OCI-LY1 (cell line): Measurements from ENCODE around the gene LIMS3.
"Not testable (repeated sequence)": the region's sequence is repeated elsewhere in the genome, so short reads cannot be mapped to it uniquely, and the experiment has no call there.

Experiments
- H2AFZ ChIP-seq: fragments of 200-600 bp; sonication (generic), shearing (Covaris generic); 2 replicates; pipeline ENCODE4 v1.6.0; 2014; ENCODE audit warnings: antibody characterized with exemption, mild to moderate bottlenecking, low read length
- H3F3A ChIP-seq: fragments of 200-600 bp; sonication (generic), shearing (Covaris generic); 2 replicates; pipeline ENCODE4 v1.6.0; 2014; ENCODE audit warnings: mild to moderate bottlenecking, antibody characterized with exemption, low read length, moderate library complexity; ENCODE audit not compliant: insufficient read depth
- H3K27ac ChIP-seq: fragments of 200-600 bp; sonication (generic); 2 replicates; pipeline ENCODE4 v1.5.1; 2014; ENCODE audit warnings: low read length, mixed run types, mild to moderate bottlenecking, low read depth; ENCODE audit not compliant: poor library complexity, severe bottlenecking
- H3K27me3 ChIP-seq: fragments of 200-600 bp; sonication (generic); 2 replicates; pipeline ENCODE4 v1.6.0; 2014; ENCODE audit warnings: antibody characterized with exemption, mild to moderate bottlenecking, low read length, moderate library complexity; ENCODE audit not compliant: insufficient read depth
- H3K36me3 ChIP-seq: fragments of 200-600 bp; sonication (generic); 2 replicates; pipeline ENCODE4 v1.6.1; 2014; ENCODE audit warnings: mild to moderate bottlenecking, antibody characterized with exemption, low read length, moderate library complexity, mixed read lengths; ENCODE audit not compliant: insufficient read depth
- H3K4me1 ChIP-seq: fragments of 200-600 bp; sonication (generic); 2 replicates; pipeline ENCODE4 v1.5.1; 2014; ENCODE audit warnings: mild to moderate bottlenecking, low read length, moderate library complexity; ENCODE audit not compliant: insufficient read depth, severe bottlenecking
- H3K4me2 ChIP-seq: fragments of 200-600 bp; sonication (generic), shearing (Covaris generic); 2 replicates; pipeline ENCODE4 v1.6.1; 2014; ENCODE audit warnings: low read length
- H3K4me3 ChIP-seq: fragments of 200-600 bp; sonication (generic); 2 replicates; pipeline ENCODE4 v1.5.1; 2014; ENCODE audit warnings: low read length, low read depth, mild to moderate bottlenecking, mixed read lengths; ENCODE audit not compliant: poor library complexity, severe bottlenecking
- H3K79me2 ChIP-seq: fragments of 200-600 bp; shearing (Covaris generic); 2 replicates; pipeline ENCODE4 v1.6.1; 2016; ENCODE audit warnings: mixed run types, low read length, mixed read lengths; ENCODE audit not compliant: insufficient read depth
- H3K9ac ChIP-seq: fragments of 200-600 bp; sonication (generic), shearing (Covaris generic); 2 replicates; pipeline ENCODE4 v1.6.1; 2014; ENCODE audit warnings: mild to moderate bottlenecking, low read length, mixed read lengths
- H3K9me2 ChIP-seq: fragments of 200-600 bp; sonication (generic), shearing (Covaris generic); 2 replicates; pipeline ENCODE4 v1.6.1; 2014; ENCODE audit warnings: low read depth, mild to moderate bottlenecking, low read length, mixed read lengths
- H3K9me3 ChIP-seq: fragments of 200-600 bp; shearing (Covaris generic); 2 replicates; pipeline ENCODE4 v1.6.1; 2014; ENCODE audit warnings: low read length, mixed read lengths
- H4K20me1 ChIP-seq: fragments of 200-600 bp; sonication (generic), shearing (Covaris generic); 2 replicates; pipeline ENCODE4 v1.6.0; 2016; ENCODE audit warnings: mild to moderate bottlenecking, low read length; ENCODE audit not compliant: insufficient read depth

LIMS3 gene

GRCh38 chr2:109893736-109894135, 4.8 kb upstream of the LIMS3 start:
- H3K9ac ChIP-seq, H3K27ac ChIP-seq, H3F3A ChIP-seq, H3K4me2 ChIP-seq, H3K79me2 ChIP-seq, H3K4me3 ChIP-seq, H3K36me3 ChIP-seq, H3K27me3 ChIP-seq, H3K9me2 ChIP-seq, H4K20me1 ChIP-seq, H3K4me1 ChIP-seq, H2AFZ ChIP-seq, H3K9me3 ChIP-seq: not testable (repeated sequence)

DNA sequence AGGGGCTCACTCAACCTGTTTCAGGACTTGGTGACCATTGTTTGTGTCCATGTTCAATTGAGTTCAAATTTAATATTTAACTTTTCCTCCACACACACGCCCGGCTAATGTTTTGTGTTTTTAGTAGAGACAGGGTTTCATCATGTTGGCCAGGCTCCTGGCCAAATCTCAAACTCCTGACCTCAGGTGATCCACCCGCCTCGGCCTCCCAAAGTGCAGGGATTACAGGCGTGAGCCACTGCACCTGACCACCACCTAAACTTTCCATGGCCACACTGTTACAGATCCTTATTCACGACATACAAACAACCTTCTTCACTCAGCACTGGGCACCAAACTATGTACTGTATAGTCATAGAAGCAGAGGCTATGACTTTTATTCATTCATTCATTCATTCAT, 4.3 kb upstream of the LIMS3 start:
- H2AFZ ChIP-seq, H3K4me2 ChIP-seq, H3K4me1 ChIP-seq, H3F3A ChIP-seq, H3K36me3 ChIP-seq, H3K79me2 ChIP-seq, H3K9me2 ChIP-seq, H3K9me3 ChIP-seq, H3K27me3 ChIP-seq, H3K27ac ChIP-seq, H4K20me1 ChIP-seq, H3K4me3 ChIP-seq, H3K9ac ChIP-seq: not testable (repeated sequence)

DNA sequence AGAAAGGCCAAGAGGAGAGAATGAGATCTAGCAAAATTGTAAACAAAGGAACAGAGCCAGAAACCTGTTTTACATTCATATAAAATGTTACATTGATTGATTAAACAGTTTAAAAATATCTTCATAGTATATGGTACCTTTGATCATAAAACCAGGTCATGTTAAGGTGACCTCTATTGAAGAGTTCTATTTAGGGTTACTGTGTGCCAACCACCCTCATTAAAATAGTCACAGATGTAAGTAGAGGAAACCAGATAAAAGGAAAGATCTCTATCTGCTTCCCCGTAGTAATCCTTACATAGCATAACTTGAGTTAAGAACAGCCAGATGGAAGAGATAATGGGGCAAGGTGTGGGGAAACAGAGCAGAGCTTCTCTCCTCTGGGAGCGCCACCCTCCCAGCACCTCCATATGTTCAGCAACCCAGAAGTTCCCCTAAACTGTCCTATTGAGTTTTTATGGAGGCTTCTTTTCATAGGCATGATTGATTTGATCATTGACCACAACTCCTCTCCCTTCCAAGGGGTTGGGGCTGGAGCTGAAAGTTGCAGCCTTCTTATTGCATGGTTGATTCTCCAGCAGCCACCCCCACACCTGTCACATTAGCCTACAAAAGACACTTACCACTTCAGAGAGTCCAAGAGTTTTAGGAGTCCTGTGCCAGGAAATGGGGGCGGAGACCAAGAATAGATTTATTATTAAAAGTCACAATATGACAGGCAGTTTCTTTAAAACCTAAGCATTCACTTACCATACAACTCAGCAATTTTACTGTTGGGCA, 3.2 kb upstream of the LIMS3 start:
- H3K4me1 ChIP-seq, H3K4me3 ChIP-seq, H3K36me3 ChIP-seq, H2AFZ ChIP-seq, H3K9me3 ChIP-seq, H3K9ac ChIP-seq, H3K4me2 ChIP-seq, H4K20me1 ChIP-seq, H3K79me2 ChIP-seq, H3F3A ChIP-seq, H3K27ac ChIP-seq, H3K9me2 ChIP-seq, H3K27me3 ChIP-seq: not testable (repeated sequence)

- H2AFZ ChIP-seq, H3K4me1 ChIP-seq, H4K20me1 ChIP-seq, H3K27me3 ChIP-seq, H3K27ac ChIP-seq, H3K4me3 ChIP-seq, H3K9ac ChIP-seq, H3K4me2 ChIP-seq, H3F3A ChIP-seq, H3K36me3 ChIP-seq, H3K79me2 ChIP-seq, H3K9me2 ChIP-seq, H3K9me3 ChIP-seq: not testable (repeated sequence)
These were observed 2.3 kb upstream of the LIMS3 start for GRCh38 chr2:109896212-109896611.

DNA sequence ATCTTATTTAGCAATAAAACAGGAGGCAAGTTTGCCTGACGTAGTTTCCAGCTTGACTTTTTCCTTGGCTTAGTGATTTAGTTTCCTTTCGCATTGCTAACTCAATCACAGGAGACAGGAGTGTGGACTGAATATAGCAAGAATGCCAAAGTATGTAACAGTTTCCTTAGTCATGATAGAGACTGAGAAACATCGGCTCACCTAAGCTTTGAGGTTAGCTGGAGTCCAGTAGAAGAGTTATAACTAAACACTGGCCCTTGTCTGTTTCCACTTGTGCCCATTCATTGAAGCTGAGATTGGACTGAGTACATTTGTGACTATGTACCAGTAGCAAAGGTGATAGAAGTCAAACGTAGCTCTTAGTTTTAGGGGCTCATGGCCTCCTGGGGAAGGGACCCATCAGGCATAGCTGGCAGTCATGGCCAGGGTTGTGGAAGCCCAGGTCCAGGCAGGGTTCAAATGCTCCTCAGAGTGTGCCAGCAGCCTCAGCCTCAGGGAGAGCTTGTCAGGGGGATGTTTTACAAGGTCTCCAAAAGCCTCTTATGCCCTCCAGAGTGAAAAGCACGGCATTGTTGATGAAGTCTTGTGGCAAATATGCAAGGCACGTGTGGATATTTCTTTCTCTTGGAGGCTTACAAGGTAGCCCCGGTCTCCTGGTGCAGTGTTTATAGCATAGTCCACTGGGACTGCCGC, 573 bp upstream of the LIMS3 start:
- H3K79me2 ChIP-seq, H2AFZ ChIP-seq, H3K36me3 ChIP-seq, H3K9ac ChIP-seq, H3F3A ChIP-seq, H3K4me1 ChIP-seq, H4K20me1 ChIP-seq, H3K4me3 ChIP-seq, H3K27ac ChIP-seq, H3K4me2 ChIP-seq, H3K27me3 ChIP-seq, H3K9me2 ChIP-seq, H3K9me3 ChIP-seq: not testable (repeated sequence)

DNA sequence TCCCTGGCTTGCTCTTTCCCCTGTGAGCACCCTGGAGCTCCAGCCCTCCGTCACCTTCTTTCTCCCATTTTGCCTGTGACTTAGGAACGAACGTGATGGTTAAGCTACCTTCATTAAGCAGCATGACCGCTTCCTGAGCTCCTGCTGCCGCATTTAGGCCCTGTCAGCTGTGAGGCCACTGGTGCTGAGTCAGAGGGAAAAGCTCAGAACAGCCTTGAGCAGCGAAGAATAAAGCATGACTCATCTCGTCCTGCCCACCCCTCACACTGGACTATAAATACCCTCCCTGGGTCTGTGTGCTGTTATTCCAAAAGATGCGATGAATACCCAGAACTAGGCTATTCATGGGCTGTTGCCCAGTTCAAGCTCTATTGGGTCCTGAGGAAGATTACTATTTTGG, 7.3 kb downstream of the LIMS3 start:
- H3F3A ChIP-seq, H3K9ac ChIP-seq, H3K4me1 ChIP-seq, H3K36me3 ChIP-seq, H3K9me3 ChIP-seq, H3K4me2 ChIP-seq, H3K27me3 ChIP-seq, H3K4me3 ChIP-seq, H3K27ac ChIP-seq, H3K9me2 ChIP-seq, H3K79me2 ChIP-seq, H2AFZ ChIP-seq, H4K20me1 ChIP-seq: not testable (repeated sequence)

GRCh38 chr2:109908626-109909025, 10.1 kb downstream of the LIMS3 start:
- H3K36me3 ChIP-seq, H3K4me2 ChIP-seq, H3K9me3 ChIP-seq, H2AFZ ChIP-seq, H3K27ac ChIP-seq, H3K4me1 ChIP-seq, H3K9me2 ChIP-seq, H4K20me1 ChIP-seq, H3K4me3 ChIP-seq, H3K27me3 ChIP-seq, H3K9ac ChIP-seq, H3F3A ChIP-seq, H3K79me2 ChIP-seq: not testable (repeated sequence)
